NK-92 (cell line): ENCODE results near the gene SYPL1.

Experiments used
- DNase-seq: peaks from one replicate; lab custom pipeline; 2025; ENCODE audit not compliant: unreplicated experiment; lab: John Stamatoyannopoulos, UW

The SYPL1 gene

DNA sequence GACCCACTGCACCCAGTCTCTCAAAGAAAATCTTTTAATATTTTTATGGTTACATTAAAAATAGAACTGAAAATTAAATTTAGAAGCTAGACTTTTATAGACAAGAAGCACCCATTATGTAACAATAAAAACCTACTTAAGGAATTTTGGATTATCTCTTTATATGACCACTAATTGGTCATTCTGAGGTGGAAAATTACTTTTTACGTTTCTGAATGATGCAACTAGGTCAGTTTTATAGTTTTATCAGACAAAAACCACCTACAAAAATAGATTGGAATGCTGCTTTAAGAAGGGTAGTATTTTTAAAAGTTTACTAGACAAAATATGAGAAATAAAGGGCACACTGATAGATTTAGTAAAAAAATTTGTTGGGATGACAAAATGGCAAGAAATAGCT lies 16.5 kb downstream of the SYPL1 start:
- DNase-seq = no peak

- no peak for DNase-seq
These were observed 17.3 kb downstream of the SYPL1 start for GRCh38 chr7:106094780-106095179.

DNA sequence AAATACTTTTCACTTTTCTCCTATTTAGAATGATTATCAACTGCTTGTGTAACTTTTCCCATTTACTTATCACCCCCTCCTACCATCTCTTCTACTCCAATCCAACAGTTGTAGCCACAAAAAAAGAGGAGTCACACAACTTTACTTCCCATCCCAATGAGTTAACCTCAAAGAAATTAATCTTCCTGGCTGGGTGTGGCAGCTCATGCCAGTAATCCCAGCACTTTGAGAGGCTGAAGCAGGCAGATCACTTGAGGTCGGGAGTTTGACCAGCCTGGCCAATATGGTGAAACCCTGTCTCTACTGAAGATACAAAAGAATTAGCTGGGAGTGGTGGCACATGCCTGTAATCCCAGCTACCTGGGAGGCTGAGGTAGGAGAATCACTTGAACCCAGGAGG lies 19.9 kb downstream of the SYPL1 start:
- DNase-seq = no peak

DNA sequence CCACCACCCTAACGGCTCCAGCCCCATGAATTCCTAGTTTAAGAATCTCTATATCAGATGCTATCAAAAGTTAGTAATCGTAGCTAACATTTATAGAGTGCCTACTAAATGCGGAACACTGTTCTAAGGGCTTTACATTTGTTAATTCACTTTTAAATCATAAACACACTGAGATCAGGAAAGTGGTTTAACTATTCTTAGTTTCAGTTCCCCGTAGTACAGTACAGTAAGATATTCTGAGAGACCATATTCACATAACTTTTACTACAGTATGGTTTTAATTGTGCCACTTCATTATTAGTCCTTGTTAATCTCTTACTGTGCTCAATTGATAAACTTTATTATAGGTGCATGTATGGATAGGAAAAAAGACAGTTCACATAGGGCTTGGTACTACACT lies 22.5 kb downstream of the SYPL1 start:
- no peak for DNase-seq

GRCh38 chr7:106088014-106088413 lies 24.1 kb downstream of the SYPL1 start:
- DNase-seq = no peak

DNA sequence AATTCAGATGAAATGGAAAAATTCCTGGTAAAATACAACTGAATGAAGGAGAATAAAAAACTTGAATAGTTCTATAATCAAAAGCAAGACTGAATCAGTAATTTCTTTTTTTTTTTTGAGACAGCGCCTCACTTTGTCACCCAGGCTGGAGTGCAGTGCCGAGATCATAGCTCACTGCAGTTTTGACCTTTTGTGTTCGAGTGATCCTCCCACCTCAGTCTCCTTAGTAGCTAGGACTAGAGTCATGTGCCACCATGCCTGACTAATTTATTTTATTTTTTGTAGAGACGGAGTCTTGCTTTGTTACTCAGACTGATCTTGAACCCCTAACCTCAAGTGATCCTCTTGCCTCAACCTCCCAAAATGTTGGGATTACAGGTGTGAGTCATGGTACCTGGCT lies 26.1 kb downstream of the SYPL1 start:
- no peak for DNase-seq

DNA sequence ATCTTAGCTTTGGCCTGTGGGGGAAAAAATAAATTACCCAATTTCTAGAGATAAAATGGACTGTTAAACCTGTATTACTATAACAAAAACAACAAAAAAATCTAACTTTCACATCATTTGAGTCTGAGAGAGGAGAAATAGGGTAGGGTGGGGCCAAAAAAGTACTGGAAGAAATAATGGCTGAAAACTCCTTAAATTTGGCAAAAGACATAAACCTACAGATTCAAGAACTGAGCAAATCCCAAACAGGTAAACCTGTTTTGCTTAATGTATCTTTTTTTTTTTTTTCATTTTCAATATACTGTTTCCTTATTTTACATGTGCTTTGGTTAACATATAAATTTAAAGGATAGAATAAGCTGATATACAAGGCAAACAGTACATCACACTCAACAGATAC lies 27.1 kb downstream of the SYPL1 start:
- no peak for DNase-seq

- no peak for DNase-seq
These were observed 28.4 kb downstream of the SYPL1 start for GRCh38 chr7:106083717-106084116.

DNA sequence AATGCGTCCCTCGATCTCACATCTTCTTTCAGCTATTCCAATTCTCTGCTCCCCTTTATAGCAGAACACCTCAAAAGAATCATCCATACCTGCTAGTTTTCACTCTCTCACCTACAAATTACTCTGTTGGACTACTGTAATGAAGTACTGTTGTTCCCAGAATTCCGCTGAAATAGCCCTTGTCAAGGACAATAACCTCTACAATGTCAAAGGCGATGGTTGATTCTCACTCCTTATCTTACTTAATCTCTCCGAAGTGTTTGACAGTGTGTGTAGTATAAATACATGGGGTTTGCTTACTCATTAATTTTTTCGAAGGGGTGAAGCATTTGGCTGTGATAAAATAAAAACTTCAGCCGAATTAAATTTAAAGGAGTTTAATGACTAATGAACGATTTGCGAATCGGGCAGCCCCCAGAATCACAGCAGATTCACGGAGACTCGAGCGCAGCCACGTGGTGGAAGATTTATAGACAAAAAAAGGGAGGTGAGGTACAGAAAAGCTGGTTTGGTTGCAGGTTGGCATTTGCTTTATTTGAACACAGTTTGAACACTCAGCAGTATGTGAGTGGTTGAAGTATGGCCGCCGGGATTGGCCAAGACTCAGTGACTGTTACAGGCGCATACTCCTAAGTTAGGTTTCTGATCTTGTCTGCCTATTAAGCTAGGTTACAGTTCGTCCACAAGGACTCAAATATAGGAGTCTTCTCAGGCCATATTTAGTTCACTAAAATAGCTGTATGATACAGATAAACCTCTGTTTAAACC lies 29.8 kb downstream of the SYPL1 start:
- DNase-seq = no peak

DNA sequence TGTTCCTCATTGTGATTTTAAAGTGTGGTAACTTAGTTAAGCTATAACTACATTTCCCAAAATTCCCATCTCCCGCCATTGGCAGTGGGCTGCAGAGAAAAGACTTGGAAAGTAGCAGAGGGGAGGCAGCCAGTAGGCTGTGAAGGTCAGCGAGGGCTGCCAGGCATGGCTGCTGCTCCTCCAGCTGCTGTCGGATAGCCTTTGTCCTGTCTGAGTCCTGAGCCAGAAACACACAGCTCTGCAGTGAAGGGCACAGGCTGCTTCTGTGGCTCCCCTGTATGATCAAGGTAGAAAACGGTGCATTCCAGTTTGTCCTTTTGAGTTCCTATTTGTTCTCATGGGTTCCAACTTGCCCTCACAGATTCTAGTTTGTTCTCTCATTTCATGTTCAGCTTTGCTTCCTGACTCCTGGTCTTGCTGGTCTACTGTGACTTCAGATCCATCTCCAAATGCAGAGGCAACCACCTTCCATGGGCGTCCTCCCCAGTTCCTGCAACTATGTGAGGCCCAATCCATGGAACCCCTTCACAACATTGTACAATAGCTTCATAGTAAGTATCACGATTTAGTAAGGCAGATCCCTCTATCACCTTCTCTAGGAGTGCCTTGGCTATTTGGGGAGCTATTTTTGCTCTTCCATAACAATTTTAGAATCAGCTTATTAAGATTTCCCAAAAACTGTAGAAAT lies 31.7 kb downstream of the SYPL1 start:
- DNase-seq = no peak

- DNase-seq = no peak
These were observed 35.6 kb downstream of the SYPL1 start for GRCh38 chr7:106076537-106076936.

- DNase-seq = no peak
These were observed 36.2 kb downstream of the SYPL1 start for GRCh38 chr7:106075937-106076336.

GRCh38 chr7:106074257-106074656 lies 37.9 kb downstream of the SYPL1 start:
- no peak for DNase-seq

DNA sequence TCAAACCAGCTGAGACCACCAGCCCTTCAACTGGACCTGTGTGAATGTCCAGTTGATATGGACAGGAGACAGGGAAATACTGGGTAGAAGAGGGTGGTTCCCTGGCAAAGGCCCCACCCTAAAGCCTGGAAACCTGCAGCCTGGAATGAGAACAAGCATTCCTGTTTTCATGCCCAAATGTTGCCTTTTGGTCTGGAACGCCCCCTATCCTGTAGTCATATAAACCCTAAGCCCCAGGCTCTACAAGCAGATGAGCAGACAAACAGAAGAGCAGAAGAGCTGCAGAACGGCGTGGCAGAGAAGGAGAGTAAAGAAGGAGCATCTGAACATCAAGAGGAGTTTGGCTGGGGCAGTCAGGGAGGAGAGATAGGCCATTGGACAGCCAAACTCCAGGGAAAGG lies 38.4 kb downstream of the SYPL1 start:
- DNase-seq = no peak

GRCh38 chr7:106072715-106073091 lies 39.4 kb downstream of the SYPL1 start:
- DNase-seq = no peak

GRCh38 chr7:106071999-106072714 lies 40.0 kb downstream of the SYPL1 start:
- DNase-seq = no peak

- DNase-seq = no peak
These were observed 40.6 kb downstream of the SYPL1 start for GRCh38 chr7:106071356-106071998.

DNA sequence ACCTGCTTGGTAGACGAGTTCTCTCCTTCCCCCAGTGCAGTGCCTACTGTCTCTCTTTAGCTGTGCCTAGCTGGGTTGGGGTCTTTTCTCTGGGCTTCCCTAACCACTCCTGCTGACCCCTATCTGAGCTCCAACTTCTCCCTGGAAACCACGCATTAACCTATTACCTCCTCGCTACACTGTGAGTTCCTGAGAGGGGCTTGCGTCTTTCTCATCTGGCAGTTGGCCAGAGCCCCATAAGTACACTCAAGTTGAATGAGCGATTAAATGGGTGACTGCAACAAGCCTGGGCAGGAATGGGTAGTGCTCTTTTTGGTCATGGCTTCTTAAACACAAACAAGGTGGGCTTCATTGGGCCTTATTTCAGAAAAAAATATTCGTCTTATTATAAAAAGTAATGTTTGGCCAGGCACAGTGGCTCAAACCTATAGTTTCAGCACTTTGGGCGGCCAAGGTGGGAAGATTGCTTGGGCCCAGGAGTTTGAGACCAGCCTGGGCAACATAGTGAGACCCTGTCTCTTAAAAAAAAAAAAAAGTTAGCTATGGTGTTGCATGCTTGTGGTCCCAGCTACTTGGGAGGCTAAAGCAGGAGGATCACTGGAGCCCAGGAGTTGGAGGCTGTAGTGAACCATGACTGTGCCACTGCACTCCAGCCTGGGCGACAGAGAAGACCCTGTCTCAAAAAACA lies 41.4 kb downstream of the SYPL1 start:
- DNase-seq = no peak

DNA sequence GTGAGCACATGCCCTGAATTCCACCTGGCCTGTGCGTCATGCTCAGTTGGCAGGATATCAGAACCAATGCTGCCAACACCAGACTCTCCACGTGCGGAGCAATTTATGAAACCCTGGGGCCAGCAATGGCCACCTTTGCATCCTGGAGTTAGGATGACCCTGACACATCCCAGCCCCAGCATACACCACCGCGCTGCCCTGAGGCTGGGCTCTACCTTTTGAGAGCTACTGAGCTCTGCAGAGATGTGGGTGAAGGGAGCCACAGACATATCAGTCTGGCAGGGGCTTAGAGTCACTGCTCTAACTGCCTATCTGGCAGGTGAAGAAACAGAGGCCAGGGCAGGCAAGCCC lies 41.9 kb downstream of the SYPL1 start:
- no peak for DNase-seq

DNA sequence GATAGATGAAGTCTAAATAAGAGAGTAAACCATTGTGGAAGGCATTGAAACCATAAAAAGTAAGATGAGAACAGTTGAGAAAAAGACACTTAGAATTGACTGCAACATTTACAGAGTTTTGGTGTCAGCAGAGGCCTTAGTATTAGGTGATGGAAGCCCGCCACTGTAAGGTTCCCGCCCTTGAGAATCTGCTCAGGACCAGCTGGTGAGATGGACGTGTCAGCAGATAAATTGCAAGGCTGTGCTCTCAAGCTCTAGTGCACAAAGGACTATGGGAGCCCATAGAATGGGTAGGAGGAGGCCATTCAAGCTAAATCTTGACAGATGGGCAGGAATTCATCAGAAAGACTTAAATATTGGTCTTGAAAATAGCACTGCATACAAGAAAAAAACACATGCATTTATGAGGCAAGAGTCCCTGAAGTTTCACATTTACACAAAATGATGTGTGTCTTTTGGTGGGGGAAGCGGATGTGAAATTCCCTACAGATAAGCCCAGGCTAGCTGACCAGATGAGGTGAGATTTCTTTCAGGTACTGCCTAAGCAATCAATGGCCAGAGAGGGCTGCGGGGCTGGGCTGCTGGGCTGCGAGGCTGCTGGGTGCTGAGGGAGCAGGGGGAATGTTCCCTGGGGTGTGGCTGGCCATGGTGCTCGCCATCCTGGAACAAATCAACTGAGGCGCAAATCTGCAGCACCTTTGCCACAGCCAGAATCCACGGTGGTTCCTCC lies 42.5 kb downstream of the SYPL1 start:
- no peak for DNase-seq

GRCh38 chr7:106068986-106069385 lies 43.1 kb downstream of the SYPL1 start:
- no peak for DNase-seq
